Sigmoid colon (tissue), 4 donors: Measurements from ENCODE around the gene WWC2.

ENCODE experiments used
- EP300 ChIP-seq, 4 donors: sonication (generic); formaldehyde crosslinking; IDR thresholded peaks; one replicate each; pipeline ENCODE4 v1.6.1; 2017; ENCODE audit warnings: antibody characterized with exemption in 4 of 4
- POLR2A ChIP-seq, 2 donors: fragments of 450-650 bp; IDR thresholded peaks; one replicate each; pipeline ENCODE4 v1.6.1; 2016; ENCODE audit warnings: antibody characterized with exemption in 2 of 2, mild to moderate bottlenecking in 2 of 2, moderate library complexity in 2 of 2
- TF ChIP-seq, protein P1 (sequence below), 4 experiments: fragments of 450-650 bp in 3 of 4; fragments of 200-600 bp in 1 of 4; IDR thresholded peaks; one replicate each; pipeline ENCODE4 v1.5.1; 2016 to 2019; ENCODE audit warnings: antibody characterized with exemption in 4 of 4, mild to moderate bottlenecking in 3 of 4, moderate library complexity in 2 of 4

DNA sequence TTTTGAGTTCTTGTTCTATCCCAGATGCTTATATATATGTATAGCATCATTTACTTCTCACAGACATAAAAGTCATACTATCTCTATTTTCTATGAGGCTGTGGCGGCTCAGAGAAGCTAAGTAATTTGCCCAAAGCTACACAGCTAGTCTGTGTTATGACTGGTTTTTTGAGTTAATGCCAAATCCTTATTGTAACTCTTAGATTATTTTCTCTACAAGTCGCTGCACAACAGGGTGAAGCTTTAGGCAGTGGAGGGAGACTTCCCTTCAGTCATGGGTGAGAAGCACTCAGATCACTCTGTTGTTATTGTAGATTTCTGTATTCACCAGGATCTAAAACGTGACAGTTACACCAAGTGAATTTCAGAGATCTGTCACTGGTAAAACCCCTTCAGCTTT lies 48.1 kb downstream of the WWC2 start:
- TF ChIP-seq POLR2A (IDR thresholded peaks at IDR 0.05), result no peak
- TF ChIP-seq, protein P1, sequence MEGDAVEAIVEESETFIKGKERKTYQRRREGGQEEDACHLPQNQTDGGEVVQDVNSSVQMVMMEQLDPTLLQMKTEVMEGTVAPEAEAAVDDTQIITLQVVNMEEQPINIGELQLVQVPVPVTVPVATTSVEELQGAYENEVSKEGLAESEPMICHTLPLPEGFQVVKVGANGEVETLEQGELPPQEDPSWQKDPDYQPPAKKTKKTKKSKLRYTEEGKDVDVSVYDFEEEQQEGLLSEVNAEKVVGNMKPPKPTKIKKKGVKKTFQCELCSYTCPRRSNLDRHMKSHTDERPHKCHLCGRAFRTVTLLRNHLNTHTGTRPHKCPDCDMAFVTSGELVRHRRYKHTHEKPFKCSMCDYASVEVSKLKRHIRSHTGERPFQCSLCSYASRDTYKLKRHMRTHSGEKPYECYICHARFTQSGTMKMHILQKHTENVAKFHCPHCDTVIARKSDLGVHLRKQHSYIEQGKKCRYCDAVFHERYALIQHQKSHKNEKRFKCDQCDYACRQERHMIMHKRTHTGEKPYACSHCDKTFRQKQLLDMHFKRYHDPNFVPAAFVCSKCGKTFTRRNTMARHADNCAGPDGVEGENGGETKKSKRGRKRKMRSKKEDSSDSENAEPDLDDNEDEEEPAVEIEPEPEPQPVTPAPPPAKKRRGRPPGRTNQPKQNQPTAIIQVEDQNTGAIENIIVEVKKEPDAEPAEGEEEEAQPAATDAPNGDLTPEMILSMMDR (IDR thresholded peaks at IDR 0.05), result no peak
- TF ChIP-seq EP300 (IDR thresholded peaks at IDR 0.05), result no peak
